NCI-H2196 treated with DMSO at 0.1 percent for 48 hours (cell line): Measurements from ENCODE around the gene PTGER2.
A peak's percentile ranks its signal among the peaks of the same experiment; 100 is the strongest.

ENCODE experiments used
- DNase-seq: peaks from one replicate; lab custom pipeline; 2025; ENCODE audit not compliant: unreplicated experiment; lab: John Stamatoyannopoulos, UW

The PTGER2 gene

GRCh38 chr14:52313903-52314594 is at the start of gene PTGER2:
TSS of gene PTGER2 (plus strand) at chr14:52314312. CDS start at chr14:52314549, 237 bp downstream.
- no peak for DNase-seq

- no peak for DNase-seq
Observed at GRCh38 chr14:52265253-52265652, 48.9 kb upstream of the PTGER2 start.

- DNase-seq, result no peak
Observed at GRCh38 chr14:52266179-52266578, 47.9 kb upstream of the PTGER2 start.

GRCh38 chr14:52266782-52267181 is 47.3 kb upstream of the PTGER2 start:
- no peak for DNase-seq

GRCh38 chr14:52267501-52268278 is 46.4 kb upstream of the PTGER2 start, which contains the start of gene PTGDR:
TSS of gene PTGDR (plus strand) at chr14:52267698. CDS start at chr14:52267815, 117 bp downstream.
- DNase-seq, result no peak

GRCh38 chr14:52268279-52269061 is 45.6 kb upstream of the PTGER2 start:
- no peak for DNase-seq

GRCh38 chr14:52269100-52269499 is 45.0 kb upstream of the PTGER2 start:
- DNase-seq, result no peak

- no peak for DNase-seq
Observed at GRCh38 chr14:52269982-52270381, 44.1 kb upstream of the PTGER2 start.

- no peak for DNase-seq
Observed at GRCh38 chr14:52271538-52271937, 42.6 kb upstream of the PTGER2 start.

- no peak for DNase-seq
Observed at GRCh38 chr14:52272375-52272774, 41.7 kb upstream of the PTGER2 start.

GRCh38 chr14:52275372-52275771 is 38.7 kb upstream of the PTGER2 start:
- DNase-seq, result no peak

- no peak for DNase-seq
Observed at GRCh38 chr14:52277552-52277951, 36.6 kb upstream of the PTGER2 start.

GRCh38 chr14:52279408-52279807 is 34.7 kb upstream of the PTGER2 start:
- no peak for DNase-seq

GRCh38 chr14:52283099-52283498 is 31.0 kb upstream of the PTGER2 start:
- DNase-seq, result no peak

GRCh38 chr14:52286661-52287649 is 27.2 kb upstream of the PTGER2 start:
- no peak for DNase-seq

GRCh38 chr14:52296378-52296777 is 17.7 kb upstream of the PTGER2 start:
- DNase-seq, result no peak

GRCh38 chr14:52298795-52299194 is 15.3 kb upstream of the PTGER2 start:
- no peak for DNase-seq

- DNase-seq, result peak; percentile 6
Observed at GRCh38 chr14:52299692-52300278, 14.3 kb upstream of the PTGER2 start.

GRCh38 chr14:52303236-52303635 is 10.9 kb upstream of the PTGER2 start:
- DNase-seq, result no peak
